ENCODE results near the gene TBX18. TPM values are rescaled to one million over a fixed set of nuclear protein-coding genes. Genes with fewer than 3 reads are reported as not detected.

TBX18 gene
- total RNA-seq, 1 donor from 2014 or later: 0.30 TPM

- peak; percentile 51 for DNase-seq (ENCODE audit: low spot score)
- peak; percentile 69 for ATAC-seq
Measured at GRCh38 chr6:84773431-84774156, 9.2 kb upstream of the TBX18 start.

DNA sequence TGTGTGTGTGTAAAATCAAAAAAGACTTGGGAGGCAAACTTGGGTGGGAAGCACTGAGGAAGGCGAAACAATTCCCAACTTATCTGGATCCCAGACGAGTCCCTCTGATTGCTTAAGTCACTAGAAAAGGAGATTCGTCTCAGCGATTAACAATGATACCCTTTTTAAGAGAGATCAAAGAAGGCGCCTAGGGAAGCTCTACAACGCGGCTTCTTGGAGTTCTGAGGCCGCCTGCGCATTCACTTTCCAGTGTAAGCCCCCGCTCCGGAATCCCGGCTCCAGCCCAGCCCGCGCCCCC, 8.7 kb upstream of the TBX18 start:
- no peak for ATAC-seq

GRCh38 chr6:84772428-84773132, 8.2 kb upstream of the TBX18 start:
- DNase-seq (ENCODE audit: low spot score): no peak
- ATAC-seq: no peak

More for the DNA sequence above, 8.7 kb upstream of the TBX18 start:
- no peak for DNase-seq (ENCODE audit: low spot score)

- DNase-seq (ENCODE audit: low spot score) (no peak), ATAC-seq (no peak)
Measured at GRCh38 chr6:84771756-84772356, 7.5 kb upstream of the TBX18 start.

- no peak for ATAC-seq
Measured at GRCh38 chr6:84771125-84771755, 6.8 kb upstream of the TBX18 start.

GRCh38 chr6:84770521-84770920, 6.1 kb upstream of the TBX18 start:
- ATAC-seq: no peak
- no peak for DNase-seq (ENCODE audit: low spot score)

More at GRCh38 chr6:84771125-84771755, 6.8 kb upstream of the TBX18 start:
- no peak for DNase-seq (ENCODE audit: low spot score)

- no peak for DNase-seq (ENCODE audit: low spot score)
- ATAC-seq: no peak
Measured at GRCh38 chr6:84769306-84769705, 4.9 kb upstream of the TBX18 start.

- ATAC-seq (no peak), DNase-seq (ENCODE audit: low spot score) (no peak)
Measured at GRCh38 chr6:84768442-84769174, 4.2 kb upstream of the TBX18 start.

GRCh38 chr6:84767526-84768201, 3.3 kb upstream of the TBX18 start:
- ATAC-seq: no peak
- DNase-seq (ENCODE audit: low spot score): no peak

GRCh38 chr6:84766799-84767525, 2.6 kb upstream of the TBX18 start:
- no peak for ATAC-seq
- no peak for DNase-seq (ENCODE audit: low spot score)

DNA sequence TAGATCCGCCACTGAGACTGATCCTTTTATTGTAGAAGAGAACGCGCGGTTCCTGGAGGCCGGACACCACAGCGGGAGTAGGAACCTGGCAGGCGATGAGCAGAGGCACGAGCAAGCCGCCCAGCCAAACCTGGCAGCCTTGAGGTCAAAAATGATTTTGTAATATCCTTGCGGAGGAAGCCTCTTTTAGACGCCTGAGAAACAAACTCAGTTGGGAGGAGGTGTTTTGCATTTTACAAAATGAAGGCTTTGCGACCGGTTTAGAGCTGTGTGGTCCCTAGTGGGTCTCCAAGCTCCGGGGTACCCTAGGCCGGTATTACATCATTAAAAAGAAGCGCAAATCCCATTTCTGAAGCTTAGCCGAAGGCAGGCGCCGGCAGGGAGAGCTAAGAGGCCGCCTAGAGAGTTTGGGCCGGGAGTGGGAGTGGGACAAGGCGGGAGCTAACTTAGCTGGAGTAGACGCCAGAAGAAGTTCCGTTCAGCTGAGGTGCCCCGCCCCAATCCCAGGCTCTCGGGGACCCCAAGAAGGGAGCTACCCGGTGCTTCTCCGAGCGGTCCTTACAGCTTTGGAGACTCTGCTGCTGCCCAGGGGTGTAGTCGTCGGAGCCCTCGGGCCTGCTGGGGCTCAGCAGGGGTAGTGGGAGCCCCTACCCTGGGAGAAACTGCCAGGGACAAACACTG, 1.9 kb upstream of the TBX18 start:
- no peak for DNase-seq (ENCODE audit: low spot score)

GRCh38 chr6:84763886-84764331, 489 bp downstream of the TBX18 start:
- DNase-seq (ENCODE audit: low spot score) (no peak), ATAC-seq (no peak)

More for the DNA sequence above, 1.9 kb upstream of the TBX18 start:
- no peak for ATAC-seq

GRCh38 chr6:84763003-84763885, 1.2 kb downstream of the TBX18 start:
- ATAC-seq (peak; percentile 46), DNase-seq (ENCODE audit: low spot score) (no peak)

DNA sequence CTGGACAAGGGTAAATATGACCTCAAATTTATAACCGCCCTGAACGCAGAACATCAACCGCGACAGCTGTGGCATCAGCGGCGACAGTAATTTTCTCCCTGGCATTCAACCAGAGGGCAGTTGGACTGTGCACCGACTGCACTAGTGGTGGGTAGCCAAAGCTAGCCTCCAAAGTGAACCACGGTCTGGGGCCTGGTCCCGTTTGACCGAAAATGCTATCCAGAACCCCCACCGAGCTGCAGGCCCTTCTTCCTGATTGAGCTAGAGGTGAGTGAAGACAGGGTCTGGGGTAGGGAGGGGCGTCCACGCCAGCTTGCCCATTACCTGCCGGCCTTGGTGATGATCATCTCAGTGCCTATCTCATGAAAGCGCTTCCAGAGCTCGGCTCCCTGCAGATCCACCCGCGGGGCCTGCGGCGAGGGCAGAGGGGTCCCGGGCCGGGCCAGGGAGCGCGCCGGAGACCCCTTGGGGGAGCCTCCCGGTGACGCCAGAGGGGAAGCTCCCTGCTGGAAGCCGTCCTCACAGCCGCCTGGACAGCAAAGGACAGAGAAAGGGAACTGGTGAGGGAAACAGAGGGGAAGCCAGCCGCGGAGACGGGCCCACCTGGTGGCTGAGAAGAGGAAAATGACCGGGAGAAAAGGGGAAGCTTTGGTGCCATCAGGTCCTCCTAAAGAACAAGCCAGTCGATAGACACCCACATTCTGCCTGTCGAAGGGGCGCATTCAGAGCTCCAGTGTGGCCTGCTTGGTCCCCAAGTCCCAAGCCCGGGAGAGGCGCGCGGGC, 2.0 kb downstream of the TBX18 start:
- peak; percentile 19 for ATAC-seq
- DNase-seq (ENCODE audit: low spot score): no peak

GRCh38 chr6:84758486-84758885, 5.9 kb downstream of the TBX18 start:
- DNase-seq (ENCODE audit: low spot score) (no peak), ATAC-seq (no peak)

GRCh38 chr6:84756877-84757276, 7.5 kb downstream of the TBX18 start:
- DNase-seq (ENCODE audit: low spot score) (no peak), ATAC-seq (no peak)

DNA sequence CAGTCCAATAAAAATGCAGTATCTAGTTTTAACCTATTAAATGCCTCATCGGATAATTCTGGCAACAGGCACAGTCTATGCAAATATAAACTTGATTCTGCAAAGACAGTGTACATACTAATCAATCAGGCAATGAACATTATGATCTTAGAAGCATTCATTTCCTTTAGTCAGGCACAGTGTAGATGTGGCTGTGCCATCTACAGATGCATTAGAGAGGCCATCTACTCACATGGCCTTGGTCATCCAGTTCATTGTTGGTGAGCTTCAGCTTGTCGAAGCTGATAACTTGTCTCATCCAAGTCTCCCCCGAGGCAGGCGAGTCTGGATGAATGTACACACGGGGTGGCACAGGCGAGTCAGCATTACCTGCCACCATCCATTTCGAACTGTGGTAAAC, 7.9 kb downstream of the TBX18 start:
- ATAC-seq: no peak
- no peak for DNase-seq (ENCODE audit: low spot score)
